Astrocyte (in vitro differentiated cells and primary cell): ENCODE results near the gene ZNF99. TPM values are rescaled to one million over a fixed set of nuclear protein-coding genes. Genes with fewer than 3 reads are reported as not detected.
"Not testable (repeated sequence)": the region's sequence is repeated elsewhere in the genome, so short reads cannot be mapped to it uniquely, and the experiment has no call there.

Experiments used
- DNase-seq: peaks from one replicate; pipeline ENCODE4 v3.0.0-alpha.2; 2010; ENCODE audit warnings: low read depth
- FAIRE-seq: peaks from 2 replicates; lab custom pipeline; 2011; peaks lifted over from hg19 to GRCh38; lab: Jason Lieb, UNC
- H2AFZ ChIP-seq: 2 replicates; pipeline ENCODE4 v1.6.0; 2012; ENCODE audit warnings: low read depth, low read length, inconsistent platforms
- H3K27ac ChIP-seq: 2 replicates; pipeline ENCODE4 v1.5.1; 2011; ENCODE audit warnings: low read depth, low read length, inconsistent platforms
- H3K27me3 ChIP-seq: 2 replicates; pipeline ENCODE4 v1.6.0; 2011; ENCODE audit warnings: low read length, inconsistent platforms; ENCODE audit not compliant: insufficient read depth
- H3K36me3 ChIP-seq: 2 replicates; pipeline ENCODE4 v1.5.1; 2011; ENCODE audit warnings: low read length, inconsistent platforms; ENCODE audit not compliant: insufficient read depth
- H3K4me1 ChIP-seq: 2 replicates; pipeline ENCODE4 v1.5.1; 2011; ENCODE audit warnings: low read length, inconsistent platforms; ENCODE audit not compliant: insufficient read depth
- H3K4me2 ChIP-seq: 2 replicates; pipeline ENCODE4 v1.6.0; 2012; ENCODE audit warnings: low read length, inconsistent platforms
- H3K4me3 ChIP-seq: 2 replicates; pipeline ENCODE4 v1.5.1; 2011; ENCODE audit warnings: low read depth, mild to moderate bottlenecking, low read length, inconsistent platforms; ENCODE audit not compliant: insufficient read depth
- H3K79me2 ChIP-seq: 2 replicates; pipeline ENCODE4 v1.6.0; 2012; ENCODE audit warnings: mild to moderate bottlenecking, low read length, inconsistent platforms; ENCODE audit not compliant: insufficient read depth
- H3K9ac ChIP-seq: 2 replicates; pipeline ENCODE4 v1.6.0; 2012; ENCODE audit warnings: mild to moderate bottlenecking, low read length, inconsistent platforms
- H3K9me3 ChIP-seq: 2 replicates; pipeline ENCODE4 v1.5.1; 2012; ENCODE audit warnings: low read depth, mild to moderate bottlenecking, low read length, inconsistent platforms; ENCODE audit not compliant: insufficient read depth
- H4K20me1 ChIP-seq: 2 replicates; pipeline ENCODE4 v1.6.0; 2012; ENCODE audit warnings: low read length, inconsistent platforms; ENCODE audit not compliant: insufficient read depth
- H3K27ac Mint-ChIP-seq: one replicate; pipeline ENCODE4 v1.8.0; 2021; ENCODE audit warnings: mild to moderate bottlenecking, mixed read lengths; ENCODE audit not compliant: unreplicated experiment
- H3K27me3 Mint-ChIP-seq: one replicate; pipeline ENCODE4 v1.8.0; 2021; ENCODE audit warnings: low read depth, mixed read lengths; ENCODE audit not compliant: unreplicated experiment
- H3K36me3 Mint-ChIP-seq: one replicate; pipeline ENCODE4 v1.8.0; 2021; ENCODE audit warnings: low read depth, mixed read lengths; ENCODE audit not compliant: unreplicated experiment
- H3K4me1 Mint-ChIP-seq: one replicate; pipeline ENCODE4 v1.8.0; 2021; ENCODE audit warnings: low read depth, mixed read lengths; ENCODE audit not compliant: unreplicated experiment
- H3K4me3 Mint-ChIP-seq: one replicate; pipeline ENCODE4 v1.8.0; 2021; ENCODE audit warnings: mild to moderate bottlenecking, moderate library complexity, mixed read lengths; ENCODE audit not compliant: unreplicated experiment
- H3K9me3 Mint-ChIP-seq: one replicate; pipeline ENCODE4 v1.8.0; 2021; ENCODE audit warnings: mild to moderate bottlenecking, mixed read lengths; ENCODE audit not compliant: unreplicated experiment
- CTCF ChIP-seq: IDR thresholded peaks from 2 replicates; pipeline ENCODE4 v1.5.1; 2011; ENCODE audit warnings: low read depth, mild to moderate bottlenecking, inconsistent platforms, low read length, moderate library complexity; ENCODE audit not compliant: insufficient read depth
- EZH2 ChIP-seq: IDR thresholded peaks from 2 replicates; pipeline ENCODE4 v1.6.1; 2012; ENCODE audit warnings: mild to moderate bottlenecking, low read length, inconsistent platforms; ENCODE audit not compliant: insufficient read depth
- total RNA-seq: library from RNA; stranded (reverse); gene quantifications from 2 replicates; pipeline ENCODE4 v1.2.1, GENCODE V29; 2021

ZNF99 gene
- total RNA-seq, 1 donor from 2014 or later: not detected

DNA sequence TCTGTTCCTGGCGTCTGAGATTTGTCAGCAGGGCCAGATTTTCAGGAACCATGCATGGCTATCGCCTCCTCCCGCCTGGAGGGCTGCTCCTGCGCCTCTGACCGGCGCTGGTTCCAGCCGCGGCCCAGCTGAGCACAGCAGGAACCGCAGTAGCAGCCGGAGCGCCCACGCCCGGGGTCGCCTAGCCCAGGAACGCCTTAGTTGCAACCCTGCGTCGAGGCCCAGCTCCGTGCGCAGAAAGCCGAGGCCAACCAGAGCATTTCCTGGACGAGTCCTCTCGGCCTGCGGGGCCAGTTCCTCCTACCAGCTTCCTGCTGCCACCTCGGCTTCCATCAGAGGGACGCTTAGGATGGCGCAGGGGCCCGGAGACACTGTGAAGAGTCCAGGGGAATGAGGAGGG is 75.0 kb downstream of the ZNF99 start:
- no peak for FAIRE-seq
- no peak overlapping the region for H2AFZ ChIP-seq

DNA sequence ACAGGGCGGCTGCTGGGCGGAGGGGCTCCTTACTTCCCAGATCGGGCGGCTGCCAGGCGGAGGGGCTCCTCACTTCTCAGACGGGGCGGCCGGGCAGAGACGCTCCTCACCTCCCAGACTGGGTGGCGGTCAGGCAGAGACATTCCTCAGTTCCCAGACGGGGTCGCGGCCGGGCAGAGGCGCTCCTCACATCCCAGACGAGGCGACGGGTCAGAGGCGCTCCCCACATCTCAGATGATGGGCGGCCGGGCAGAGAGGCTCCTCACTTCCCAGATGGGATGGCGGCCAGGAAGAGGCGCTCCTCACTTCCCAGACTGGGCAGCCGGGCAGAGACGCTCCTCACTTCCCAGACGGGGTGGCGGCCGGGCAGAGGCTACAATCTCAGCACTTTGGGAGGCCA is 80.9 kb downstream of the ZNF99 start:
- H3K4me3 Mint-ChIP-seq, H3K4me1 ChIP-seq, DNase-seq, H3K36me3 Mint-ChIP-seq, H2AFZ ChIP-seq, H3K4me2 ChIP-seq, H3K4me1 Mint-ChIP-seq, H4K20me1 ChIP-seq, H3K27me3 Mint-ChIP-seq, H3K9me3 ChIP-seq, H3K27ac ChIP-seq, H3K27ac Mint-ChIP-seq, H3K36me3 ChIP-seq, H3K9ac ChIP-seq, FAIRE-seq, H3K4me3 ChIP-seq, H3K79me2 ChIP-seq, H3K27me3 ChIP-seq: not testable (repeated sequence)
- H3K9me3 Mint-ChIP-seq: peaks cover 21% of the 10 kb centered on the region

More for the DNA sequence above, 75.0 kb downstream of the ZNF99 start:
- no peak overlapping the region for H3K27ac Mint-ChIP-seq
- H3K4me3 ChIP-seq: no peak overlapping the region
- no peak overlapping the region for H3K27ac ChIP-seq
- TF ChIP-seq EZH2 (no peak), CTCF (no peak)
- H3K9ac ChIP-seq: no peak overlapping the region
- no peaks in the 10 kb centered on the region for H4K20me1 ChIP-seq
- no peaks in the 10 kb centered on the region for H3K4me1 Mint-ChIP-seq
- no peak for DNase-seq
- no peaks in the 10 kb centered on the region for H3K27me3 ChIP-seq
- peaks cover 5% of the 10 kb centered on the region for H3K9me3 Mint-ChIP-seq
- H3K4me3 Mint-ChIP-seq: no peak overlapping the region
- H3K27me3 Mint-ChIP-seq: no peaks in the 10 kb centered on the region
- H3K79me2 ChIP-seq: no peaks in the 10 kb centered on the region
- H3K9me3 ChIP-seq: peaks cover 4% of the 10 kb centered on the region
- no peaks in the 10 kb centered on the region for H3K36me3 Mint-ChIP-seq
- no peaks in the 10 kb centered on the region for H3K36me3 ChIP-seq
- no peak overlapping the region for H3K4me2 ChIP-seq
- H3K4me1 ChIP-seq: no peaks in the 10 kb centered on the region

DNA sequence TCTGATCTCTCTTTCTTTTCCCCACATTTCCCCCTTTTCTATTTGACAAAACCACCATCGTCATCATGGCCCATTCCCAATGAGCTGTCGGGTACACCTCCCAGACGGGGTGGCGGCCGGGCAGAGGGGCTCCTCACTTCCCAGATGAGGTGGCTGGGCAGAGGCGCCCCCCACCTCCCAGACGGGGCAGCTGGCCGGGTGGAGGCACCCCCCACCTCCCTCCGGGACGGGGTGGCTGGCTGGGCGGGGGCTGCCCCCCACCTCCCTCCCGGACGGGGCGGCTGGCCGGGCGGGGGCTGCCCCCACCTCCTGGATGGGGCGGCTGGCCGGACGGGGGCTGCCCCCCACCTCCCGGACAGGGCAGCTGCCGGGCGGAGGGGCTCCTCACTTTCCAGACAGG is 81.3 kb downstream of the ZNF99 start:
- peaks cover 22% of the 10 kb centered on the region for H3K9me3 Mint-ChIP-seq
- H3K4me1 Mint-ChIP-seq, H3K36me3 ChIP-seq, H3K27me3 Mint-ChIP-seq, H3K27me3 ChIP-seq, H3K27ac Mint-ChIP-seq, H3K4me3 ChIP-seq, H2AFZ ChIP-seq, H3K4me1 ChIP-seq, DNase-seq, H3K79me2 ChIP-seq, H3K4me2 ChIP-seq, H3K4me3 Mint-ChIP-seq, FAIRE-seq, H3K9me3 ChIP-seq, H3K36me3 Mint-ChIP-seq, H3K9ac ChIP-seq, H4K20me1 ChIP-seq, H3K27ac ChIP-seq: not testable (repeated sequence)

Other genes starting within 250 kb of the ZNF99 start
- not detected in 2 replicates for gene ZNF492, start 149.8 kb downstream of the ZNF99 start, total RNA-seq
- gene ZNF723, start 48.1 kb upstream of the ZNF99 start, total RNA-seq: not detected in 2 replicates
- not detected in 2 replicates for gene ZNF728, start 219.0 kb upstream of the ZNF99 start, total RNA-seq